H1 (cell line): ENCODE measurements around the gene TMEM52B. TPM values are rescaled to one million over a fixed set of nuclear protein-coding genes. Genes with fewer than 3 reads are reported as not detected.

Source experiments
- CTCF ChIA-PET: fragments of 300-600 bp; sonication (Branson Sonifier 250); formaldehyde crosslinking; loops from one replicate; lab custom pipeline; 2021; ENCODE audit not compliant: partially characterized antibody; lab: Charles Lee
- POLR2A ChIA-PET: fragments of 300-600 bp; sonication (Branson Sonifier 250); formaldehyde crosslinking; loops from one replicate; lab custom pipeline; 2021; ENCODE audit warnings: inconsistent platforms; ENCODE audit not compliant: partially characterized antibody; lab: Charles Lee
- DNase-seq, 2 experiments: peaks; one replicate each; pipeline versions ENCODE4 v3.0.0 to v3.0.0-alpha.2; 2010 to 2022; ENCODE audit warnings: low spot score in 2 of 2, low read depth in 1 of 2, mixed read lengths in 1 of 2
- FAIRE-seq: peaks from 2 replicates; lab custom pipeline; 2011; peaks lifted over from hg19 to GRCh38; lab: Jason Lieb, UNC
- H2AFZ ChIP-seq: 2 replicates; pipeline ENCODE4 v1.8.1; 2012; ENCODE audit warnings: low read length, inconsistent platforms
- H2AK5ac ChIP-seq: 2 replicates; pipeline ENCODE4 v1.6.1; 2013; ENCODE audit warnings: low read depth, low read length
- H2BK120ac ChIP-seq: replicated peaks from 2 replicates; pipeline ENCODE3; 2013; ENCODE audit warnings: low read depth, low read length, inconsistent platforms
- H2BK12ac ChIP-seq: 2 replicates; pipeline ENCODE4 v1.6.1; 2013; ENCODE audit warnings: low read depth, low read length
- H2BK15ac ChIP-seq: 2 replicates; pipeline ENCODE4 v1.6.1; 2013; ENCODE audit warnings: low read length
- H2BK20ac ChIP-seq: 2 replicates; pipeline ENCODE4 v1.6.1; 2013; ENCODE audit warnings: low read length
- H2BK5ac ChIP-seq: 2 replicates; pipeline ENCODE4 v1.6.1; 2013; ENCODE audit warnings: low read depth, low read length
- H3K14ac ChIP-seq: 2 replicates; pipeline ENCODE4 v1.6.1; 2013; ENCODE audit warnings: inconsistent platforms; ENCODE audit not compliant: insufficient read length
- H3K18ac ChIP-seq: 2 replicates; pipeline ENCODE4 v1.6.1; 2013; ENCODE audit warnings: low read length; ENCODE audit errors: extremely low read depth
- H3K23ac ChIP-seq: 2 replicates; pipeline ENCODE4 v1.6.1; 2013; ENCODE audit warnings: inconsistent platforms; ENCODE audit not compliant: insufficient read length
- H3K23me2 ChIP-seq: 2 replicates; pipeline ENCODE4 v1.6.1; 2013; ENCODE audit warnings: low read depth, low read length
- H3K27ac ChIP-seq: 2 replicates; pipeline ENCODE4 v1.6.1; 2011; ENCODE audit warnings: low read depth, low read length, inconsistent platforms
- H3K27me3 ChIP-seq, 4 experiments: replicated peaks in 1 of 4; 1 replicate in 1 of 4; 2 replicates in 3 of 4; pipeline versions ENCODE4 v1.6.1 to v1.8.1; 2011 to 2013; ENCODE audit warnings: low read length in 3 of 4, mild to moderate bottlenecking in 3 of 4, inconsistent platforms in 2 of 4, mixed read lengths in 2 of 4, moderate library complexity in 1 of 4; ENCODE audit not compliant: control insufficient read depth in 3 of 4, insufficient read depth in 3 of 4; ENCODE audit errors: extremely low read depth in 1 of 4
- H3K36me3 ChIP-seq, 4 experiments: 2 replicates each; pipeline versions ENCODE4 v1.6.1 to v1.8.1; 2011 to 2013; ENCODE audit warnings: mild to moderate bottlenecking in 4 of 4, low read length in 3 of 4, moderate library complexity in 2 of 4, control low read depth in 1 of 4, inconsistent platforms in 1 of 4; ENCODE audit not compliant: insufficient read depth in 4 of 4, control insufficient read depth in 2 of 4
- H3K4ac ChIP-seq: replicated peaks from 2 replicates; pipeline ENCODE3; 2013; ENCODE audit warnings: low read length, low read depth, mixed read lengths, inconsistent platforms; ENCODE audit not compliant: insufficient read length
- H3K4me1 ChIP-seq, 4 experiments: replicated peaks in 1 of 4; 1 replicate in 1 of 4; 2 replicates in 3 of 4; pipeline versions ENCODE4 v1.6.1 to v1.8.1; 2011 to 2013; ENCODE audit warnings: low read length in 3 of 4, inconsistent platforms in 2 of 4, mixed read lengths in 1 of 4; ENCODE audit not compliant: insufficient read depth in 4 of 4, control insufficient read depth in 3 of 4
- H3K4me2 ChIP-seq, 2 experiments: 2 replicates each; pipeline versions ENCODE4 v1.6.1 to v1.8.1; 2011 to 2013; ENCODE audit warnings: low read depth in 2 of 2, low read length in 2 of 2, control low read depth in 1 of 2, inconsistent platforms in 1 of 2, mild to moderate bottlenecking in 1 of 2; ENCODE audit not compliant: insufficient read depth in 1 of 2
- H3K4me3 ChIP-seq, 4 experiments: fragments of 200-600, 300-600 bp in 1 of 4; sonication (generic), shearing (Covaris generic), sonication (Bioruptor Twin) in 1 of 4; 2 replicates each; pipeline versions ENCODE4 v1.5.1 to v1.8.1; 2011 to 2016; ENCODE audit warnings: low read length in 4 of 4, low read depth in 3 of 4, control low read depth in 2 of 4, inconsistent platforms in 2 of 4, mild to moderate bottlenecking in 2 of 4, mixed read lengths in 1 of 4, moderate library complexity in 1 of 4; ENCODE audit not compliant: insufficient read depth in 2 of 4; ENCODE audit errors: extremely low read depth in 1 of 4
- H3K56ac ChIP-seq: replicated peaks from 2 replicates; pipeline ENCODE3; 2013; ENCODE audit warnings: low read depth, mild to moderate bottlenecking, mixed read lengths, low read length, inconsistent platforms; ENCODE audit not compliant: insufficient read length
- H3K79me1 ChIP-seq: 2 replicates; pipeline ENCODE4 v1.6.1; 2013; ENCODE audit warnings: low read depth, low read length, control low read depth
- H3K79me2 ChIP-seq, 2 experiments: 2 replicates each; pipeline versions ENCODE4 v1.6.1 to v1.8.1; 2012 to 2013; ENCODE audit warnings: low read length in 2 of 2, mild to moderate bottlenecking in 2 of 2, inconsistent platforms in 1 of 2; ENCODE audit not compliant: insufficient read depth in 2 of 2, control insufficient read depth in 1 of 2
- H3K9ac ChIP-seq, 4 experiments: replicated peaks in 1 of 4; 1 replicate in 1 of 4; 2 replicates in 3 of 4; pipeline versions ENCODE4 v1.6.1 to v1.8.1; 2011 to 2013; ENCODE audit warnings: low read depth in 3 of 4, low read length in 3 of 4, control low read depth in 2 of 4, mild to moderate bottlenecking in 2 of 4, moderate library complexity in 2 of 4, inconsistent platforms in 1 of 4; ENCODE audit errors: extremely low read depth in 1 of 4
- H3K9me3 ChIP-seq, 2 experiments: 2 replicates each; pipeline versions ENCODE4 v1.6.1 to v1.8.1; 2012 to 2013; ENCODE audit warnings: mild to moderate bottlenecking in 2 of 2, moderate library complexity in 2 of 2, control low read depth in 1 of 2, inconsistent platforms in 1 of 2, low read depth in 1 of 2, low read length in 1 of 2, mixed read lengths in 1 of 2; ENCODE audit not compliant: insufficient read depth in 2 of 2
- H4K20me1 ChIP-seq, 2 experiments: replicated peaks in 1 of 2; 2 replicates each; pipeline versions ENCODE3 to v1.8.1; 2011 to 2013; ENCODE audit warnings: inconsistent platforms in 2 of 2, low read length in 2 of 2, mild to moderate bottlenecking in 1 of 2; ENCODE audit not compliant: insufficient read depth in 2 of 2, control insufficient read depth in 1 of 2
- H4K5ac ChIP-seq: 2 replicates; pipeline ENCODE4 v1.6.1; 2013; ENCODE audit warnings: low read length, low read depth, mixed read lengths, inconsistent platforms; ENCODE audit not compliant: insufficient read length
- H4K8ac ChIP-seq: 2 replicates; pipeline ENCODE4 v1.8.0; 2013; ENCODE audit warnings: mild to moderate bottlenecking, moderate library complexity, low read length, inconsistent platforms; ENCODE audit not compliant: insufficient read depth; ENCODE audit errors: extremely low read depth
- H4K91ac ChIP-seq: replicated peaks from 2 replicates; pipeline ENCODE3; 2013; ENCODE audit warnings: low read length, mixed read lengths, inconsistent platforms; ENCODE audit not compliant: insufficient read length
- BACH1 ChIP-seq: IDR thresholded peaks from 2 replicates; pipeline ENCODE4 v1.6.1; 2012; ENCODE audit warnings: low read length, improper control_type of control experiment
- POU5F1 ChIP-seq: IDR thresholded peaks from 2 replicates; pipeline ENCODE4 v1.6.1; 2011; ENCODE audit warnings: low read depth, mild to moderate bottlenecking, low read length, moderate library complexity
- WGBS, 2 experiments: shearing (Covaris generic) in 1 of 2; methylation state at CpG; one replicate each; pipeline versions ENCODE4 v1.1.6 to v1.1.7; 2013 to 2015; ENCODE audit warnings: low lambda C conversion rate in 2 of 2, mixed read lengths in 2 of 2, inconsistent platforms in 1 of 2, low coverage in 1 of 2, missing lambda C conversion rate in 1 of 2; ENCODE audit not compliant: insufficient replicate concordance in 2 of 2, insufficient coverage in 1 of 2, insufficient read length in 1 of 2; ENCODE audit errors: extremely low coverage in 1 of 2, missing lambda C conversion rate in 1 of 2; 5-methylcytosine and 5-hydroxymethylcytosine counted together
- polyA plus RNA-seq, 7 experiments: library from polyadenylated mRNA; depleted of rRNA in 3 of 7; stranded (reverse) in 5 of 7; unstranded in 2 of 7; fragments of >200 nt in 5 of 7; fragments of 200-250 nt in 2 of 7; gene quantifications; 1 replicate in 5 of 7; 2 replicates in 1 of 7; 4 replicates in 1 of 7; pipeline versions ENCODE4 v1.2.1 to v1.2.3, GENCODE V29; 2011 to 2013; ENCODE audit warnings: missing spikeins in 2 of 7, mixed read lengths in 2 of 7
- total RNA-seq: library from RNA; stranded (reverse); fragmentation: NEBNext Ultra II Directional; extraction: Animal tissue kit (Norgen Biotek cat#: 25700); gene quantifications from 2 replicates; pipeline ENCODE4 v1.2.1, GENCODE V29; 2021

TMEM52B gene
- total and polyA plus RNA-seq, 2 of the 8 experiments (the other 6 are each of a cell fraction or from before 2014, with no cell fraction given): not detected

DNA sequence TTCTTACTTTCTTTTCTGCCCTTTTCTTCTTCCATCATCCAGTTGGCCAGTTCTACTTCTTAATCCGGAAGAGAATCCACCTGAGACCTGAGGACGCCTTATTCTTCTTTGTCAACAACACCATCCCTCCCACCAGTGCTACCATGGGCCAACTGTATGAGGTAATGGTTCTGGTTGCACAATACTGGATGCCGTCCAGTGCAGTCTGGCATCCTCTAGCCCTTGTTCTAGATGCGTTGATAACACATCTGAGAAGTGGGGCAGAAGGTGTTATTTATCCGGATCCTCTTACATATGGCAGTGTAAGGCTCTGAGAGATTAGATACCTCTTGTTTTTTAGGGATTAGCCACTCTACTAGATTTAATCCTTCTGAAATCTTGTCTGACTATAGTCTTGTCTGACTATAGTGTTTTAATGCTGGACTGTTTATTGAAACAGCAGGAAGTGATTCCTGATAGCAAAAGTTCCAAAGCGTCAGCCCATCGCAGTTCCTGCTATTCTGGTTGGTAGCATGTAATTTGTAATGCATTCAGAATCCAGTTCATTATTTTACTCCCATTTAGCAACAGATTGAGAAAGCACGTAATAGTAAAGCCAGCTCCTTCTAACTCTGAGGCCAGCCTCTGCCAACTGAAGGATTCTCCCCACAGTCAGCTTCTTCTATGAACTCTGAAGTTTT lies 41.7 kb downstream of the TMEM52B start:
- Histone ChIP-seq H3K23ac (no peak overlapping the region), H3K79me2 (peaks cover 0 to 19% of the 10 kb centered on the region in 2 experiments; a peak in 2 of 4 replicates), H3K4me2 (no peak overlapping the region), H3K4me1 (peaks cover 0 to 3% (median 0%) of the 10 kb centered on the region in 4 experiments; a peak in 1 of 7 replicates), H2BK20ac (no peak overlapping the region), H3K23me2 (no peaks in the 10 kb centered on the region), H4K91ac (no peak overlapping the region), H2BK120ac (no peak overlapping the region), H2AK5ac (no peak overlapping the region), H3K27ac (no peak overlapping the region), H2BK15ac (no peak overlapping the region), H4K8ac (no peak overlapping the region; the same call in 1 of the 2 replicates), H4K5ac (no peak overlapping the region), H2AFZ (no peak overlapping the region), H3K56ac (no peak overlapping the region), H3K18ac (no peak overlapping the region), H3K14ac (no peak overlapping the region), H3K36me3 (peaks cover 13 to 54% (median 44%) of the 10 kb centered on the region in 4 experiments), H4K20me1 (peaks cover 0 to 2% of the 10 kb centered on the region in 2 experiments), H2BK12ac (no peak overlapping the region), H3K4ac (no peak overlapping the region), H3K9me3 (no peaks in the 10 kb centered on the region), H3K79me1 (no peaks in the 10 kb centered on the region), H2BK5ac (no peak overlapping the region), H3K9ac (no peak overlapping the region), H3K27me3 (no peaks in the 10 kb centered on the region), H3K4me3 (no peak overlapping the region)
- DNase-seq (no peak), FAIRE-seq (no peak)
- TF ChIP-seq BACH1: no peak
- no peak for TF ChIP-seq POU5F1
- CTCF ChIA-PET: no interaction called here
- 91% methylated on average over 8 of the region's 8 CpGs; no CpG with 5 or more reads in 1 of the 2 experiments for WGBS, 2 experiments
- POLR2A ChIA-PET: no interaction called here
